GM18517 (cell line): ENCODE measurements around the gene SMAD2.
"Not testable (repeated sequence)": the region's sequence is repeated elsewhere in the genome, so short reads cannot be mapped to it uniquely, and the experiment has no call there.

Experiments used
- ATAC-seq: cut with Tn5 transposase; IDR thresholded peaks from one replicate; pipeline ENCODE4 v1.9.1; 2021; ENCODE audit warnings: mild to moderate bottlenecking, moderate library complexity; ENCODE audit not compliant: unreplicated experiment

Gene SMAD2

GRCh38 chr18:47858607-47859006, 71.9 kb downstream of the SMAD2 start:
- no peak for ATAC-seq

DNA sequence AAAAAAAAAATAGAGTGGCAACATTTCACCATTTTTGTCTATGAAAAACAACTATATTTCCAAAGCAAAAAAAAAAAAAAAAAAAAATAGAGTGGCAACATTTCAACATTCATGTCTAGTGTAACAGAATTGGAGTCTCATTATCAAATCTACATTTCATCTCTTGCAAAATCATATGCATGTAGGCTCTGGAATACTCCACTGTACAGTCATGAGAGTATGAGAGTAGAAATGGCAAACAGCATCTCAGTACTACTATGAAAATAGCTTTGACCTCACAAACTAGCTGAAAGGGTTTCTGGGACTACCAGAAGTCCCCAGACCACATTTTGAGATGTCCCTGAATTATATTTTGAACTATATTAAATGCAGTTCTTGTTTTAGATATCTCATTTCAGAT, 82.8 kb downstream of the SMAD2 start:
- no peak for ATAC-seq

DNA sequence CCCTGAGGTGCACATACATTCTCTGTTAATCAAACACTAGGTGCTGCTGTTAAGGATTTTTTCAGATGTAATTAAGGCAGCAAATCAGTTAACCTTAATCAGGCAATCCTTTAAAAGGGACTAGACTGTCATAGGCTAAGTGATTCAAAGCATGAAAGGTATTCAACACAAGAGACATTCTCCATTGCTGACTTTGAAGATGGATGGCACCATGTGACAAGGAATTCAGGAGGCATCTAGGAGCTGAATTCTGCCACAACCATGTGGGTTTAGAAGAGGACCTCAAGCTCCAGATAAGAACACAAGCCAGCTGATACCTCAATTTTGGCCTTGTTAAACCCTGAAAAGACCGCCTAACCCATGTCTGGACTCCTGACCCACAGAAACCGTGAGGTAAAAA, 84.0 kb downstream of the SMAD2 start:
- ATAC-seq, result no peak

- ATAC-seq, result no peak
Observed at GRCh38 chr18:47844828-47845498, 85.5 kb downstream of the SMAD2 start.

DNA sequence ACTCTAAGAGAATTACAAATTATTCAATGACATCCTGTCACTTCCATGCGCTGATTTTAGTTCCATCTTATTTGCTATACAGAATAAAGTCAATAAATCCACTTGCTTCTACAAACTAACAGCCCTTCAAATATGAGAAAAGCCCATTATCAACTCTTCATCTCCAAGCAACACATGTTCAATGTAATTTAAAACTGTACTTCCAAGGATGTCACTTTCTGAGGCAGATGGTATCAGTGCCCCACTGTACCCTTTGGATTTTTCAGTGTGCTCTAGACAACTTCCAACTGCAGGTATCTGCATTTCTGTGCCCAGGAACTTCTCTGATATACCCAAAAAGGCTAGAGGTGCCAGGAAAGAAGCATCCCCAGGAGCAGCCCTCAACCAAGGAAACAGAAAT, 87.6 kb downstream of the SMAD2 start:
- ATAC-seq, result no peak

DNA sequence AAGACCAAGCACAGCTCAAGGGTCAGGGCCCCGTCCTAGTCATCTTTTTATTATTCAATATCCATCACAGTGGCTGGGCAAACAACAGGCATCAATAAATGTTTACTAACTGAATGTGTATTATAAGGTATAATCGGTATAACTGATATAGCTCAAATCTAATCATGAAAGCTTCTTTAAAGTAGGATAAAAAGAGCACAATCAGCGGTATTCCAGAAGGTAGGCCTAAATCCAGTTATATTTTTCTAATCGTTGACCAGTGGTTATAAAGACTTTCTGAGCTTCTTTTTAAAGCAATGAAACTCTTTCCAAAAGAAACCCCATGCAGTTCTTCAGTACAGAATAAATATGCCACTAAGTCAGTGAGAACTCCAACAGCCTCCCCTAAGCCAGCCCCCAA, 92.1 kb downstream of the SMAD2 start:
- ATAC-seq, result no peak

DNA sequence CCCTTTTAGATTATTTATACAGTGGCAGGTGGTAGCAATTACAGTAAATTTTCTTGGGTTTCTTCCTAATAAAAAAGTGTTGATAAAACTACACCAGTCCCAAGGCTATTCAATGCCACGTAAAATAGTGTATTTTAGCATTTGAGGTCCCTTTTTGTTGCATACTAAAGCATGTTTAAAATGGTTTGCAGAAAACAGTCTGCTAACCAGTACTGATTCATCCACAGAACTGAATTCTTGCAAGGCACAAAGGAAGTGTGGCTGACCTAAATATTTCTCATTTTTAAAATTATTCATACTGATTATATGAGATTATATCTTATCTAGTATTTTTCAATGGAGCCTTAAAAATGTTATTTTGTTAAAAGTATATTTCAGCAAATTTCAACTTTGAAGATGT, 98.1 kb downstream of the SMAD2 start:
- ATAC-seq, result no peak

DNA sequence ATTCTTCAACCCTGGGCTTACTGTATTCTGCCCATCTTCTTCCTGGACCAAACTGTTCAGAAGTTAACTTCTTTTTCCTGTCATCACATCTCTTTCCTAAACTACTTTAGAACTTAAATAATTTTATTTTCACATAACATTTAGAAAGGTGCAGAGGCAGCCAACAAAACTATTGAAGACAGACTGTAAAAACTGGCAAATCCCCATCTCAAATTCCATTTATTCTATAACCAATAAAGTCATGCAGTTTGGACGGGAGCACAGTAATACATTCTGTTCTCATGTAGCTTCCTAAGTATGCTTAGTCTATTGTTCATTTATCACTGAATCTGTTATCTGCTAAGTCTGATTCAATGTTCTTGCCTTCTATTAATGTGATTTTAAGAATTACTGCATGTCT, 99.1 kb downstream of the SMAD2 start:
- ATAC-seq, result no peak

DNA sequence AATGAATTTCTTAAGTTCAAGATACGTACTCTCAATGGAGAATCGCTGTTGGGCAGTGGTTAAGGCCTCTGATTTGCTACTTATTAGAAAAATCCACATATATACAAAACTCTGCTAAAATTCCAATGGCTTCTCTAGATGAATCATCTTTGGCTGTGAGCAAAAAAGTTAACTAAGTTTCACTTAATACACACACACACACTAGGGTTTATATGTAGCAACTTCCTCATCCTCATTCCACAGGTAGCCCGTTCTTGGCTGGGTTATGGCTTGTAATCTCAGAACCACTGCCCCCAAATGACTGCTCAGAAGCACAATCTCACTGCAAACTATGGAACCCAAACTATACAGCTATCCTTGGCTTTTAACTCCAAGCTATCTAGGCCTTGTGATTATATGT, 99.7 kb downstream of the SMAD2 start:
- no peak for ATAC-seq

- no peak for ATAC-seq
Observed at GRCh38 chr18:47829831-47830230, 100.6 kb downstream of the SMAD2 start.

- not testable (repeated sequence) for ATAC-seq
Observed at GRCh38 chr18:47828031-47828430, 102.4 kb downstream of the SMAD2 start.

DNA sequence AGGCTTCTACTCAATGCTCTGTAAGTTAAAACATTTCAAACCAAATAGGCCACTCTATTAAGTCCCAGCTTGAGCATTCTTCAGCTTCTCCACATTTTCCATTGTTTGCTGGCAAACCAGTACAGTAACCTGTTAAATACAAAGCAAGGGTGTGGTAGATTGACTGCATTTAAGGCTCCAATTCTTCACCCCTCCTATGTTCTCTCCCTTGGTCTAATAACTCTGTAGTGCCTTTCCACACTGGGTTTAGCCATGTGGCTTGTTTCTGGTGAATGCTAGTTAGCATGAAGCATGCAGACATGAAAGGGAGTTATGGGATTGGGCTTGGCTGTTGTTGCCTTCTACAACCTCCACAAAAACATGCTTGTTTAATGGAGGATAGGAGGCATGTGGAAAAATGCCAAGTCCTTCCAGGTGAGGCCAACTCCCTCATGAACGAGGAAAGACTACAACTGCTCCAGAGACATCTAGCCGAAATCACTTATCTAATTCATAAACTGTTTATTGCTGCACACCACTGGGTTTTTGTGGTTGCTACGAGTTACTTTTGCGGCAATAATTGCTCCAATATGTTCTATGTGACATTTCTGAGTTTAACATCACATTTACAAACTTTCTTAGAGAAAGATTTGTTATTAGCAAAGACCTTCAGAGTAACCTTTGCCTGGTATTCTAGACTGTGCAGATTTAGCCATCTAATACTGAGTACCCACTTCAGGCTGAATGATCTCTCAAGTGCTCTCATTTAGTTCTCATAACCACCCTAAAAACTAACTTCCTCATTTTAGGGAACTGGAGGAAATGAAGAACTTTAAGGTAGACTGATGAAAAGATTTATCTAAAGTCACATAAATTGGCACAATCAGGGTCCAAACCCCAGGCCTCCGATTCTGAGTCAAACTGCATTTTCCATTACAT, 104.0 kb downstream of the SMAD2 start:
- ATAC-seq, result no peak

- ATAC-seq, result no peak
Observed at GRCh38 chr18:47821314-47821713, 109.1 kb downstream of the SMAD2 start.

GRCh38 chr18:47817795-47818077, 112.7 kb downstream of the SMAD2 start:
- no peak for ATAC-seq

DNA sequence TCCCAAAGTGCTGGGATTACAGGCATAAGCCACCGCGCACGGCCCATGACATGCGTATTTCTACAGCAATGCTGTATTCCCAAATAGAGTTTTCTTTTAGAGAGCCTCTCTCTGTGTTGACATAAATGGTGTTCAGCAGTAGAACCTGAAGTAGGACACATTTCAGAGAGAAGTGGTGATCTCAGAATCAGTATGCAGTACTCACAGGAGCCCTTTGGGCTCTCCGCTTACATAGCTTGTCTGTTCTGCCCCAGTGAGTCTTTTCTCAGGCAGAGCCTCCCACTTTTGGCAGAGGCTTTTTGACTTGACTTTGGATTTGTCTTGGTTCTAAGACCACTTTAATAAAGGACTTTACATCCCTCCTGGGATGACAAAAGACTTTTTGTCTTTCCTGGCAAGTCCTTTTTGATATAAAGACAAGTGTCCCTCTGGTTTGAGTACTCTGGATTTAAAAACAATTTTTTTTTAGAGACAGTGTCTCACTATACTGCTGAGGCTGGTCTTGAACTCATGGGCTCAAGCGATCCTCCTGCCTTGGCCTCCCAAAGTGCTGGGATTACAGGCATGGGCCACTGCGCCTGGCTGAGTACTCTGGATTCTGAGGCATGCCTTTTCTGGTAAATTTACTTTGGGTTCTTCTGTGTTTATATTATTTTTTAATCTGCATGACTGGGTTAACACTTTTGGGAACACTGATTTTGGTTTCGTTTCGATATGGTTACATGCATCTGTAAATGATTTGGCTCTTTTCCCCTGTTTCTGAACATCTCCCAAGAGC, 113.3 kb downstream of the SMAD2 start:
- no peak for ATAC-seq

DNA sequence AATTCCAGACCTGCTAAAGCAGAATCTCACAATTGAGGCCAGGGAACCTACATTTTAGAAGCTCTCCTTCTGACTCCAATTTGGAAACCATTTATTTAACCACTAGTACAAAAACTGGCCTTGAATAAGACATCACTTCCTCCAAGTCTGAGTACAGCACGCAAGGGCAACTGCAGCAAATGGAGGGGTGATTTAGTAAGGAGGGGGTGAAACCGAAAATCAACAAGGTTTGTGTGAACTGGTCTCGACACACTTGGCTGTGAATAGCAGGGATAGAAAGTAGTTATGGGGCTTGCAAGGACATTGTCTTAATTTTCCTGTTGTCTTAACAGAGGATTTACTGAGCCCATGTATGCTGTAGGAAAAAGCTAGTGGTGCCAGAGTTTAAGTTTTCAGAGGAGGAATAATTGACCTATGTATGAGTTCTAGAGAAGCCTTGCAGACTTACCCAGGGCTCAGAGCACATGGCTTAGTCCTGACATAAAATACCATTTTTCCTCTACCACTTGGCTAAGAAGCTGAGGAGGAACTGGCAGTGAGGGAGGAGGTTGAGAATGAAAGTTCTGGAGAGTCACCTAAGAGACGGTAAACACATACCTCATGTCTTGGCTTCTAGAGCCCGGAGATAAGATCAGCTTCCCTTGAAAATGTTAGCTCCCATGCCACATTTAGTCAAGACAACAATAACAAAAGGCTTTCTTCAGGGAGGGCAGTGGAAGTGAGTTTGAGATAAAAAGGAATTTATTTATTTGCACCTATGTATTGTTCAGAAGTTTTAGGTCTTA, 114.8 kb downstream of the SMAD2 start:
- ATAC-seq, result no peak

GRCh38 chr18:47809420-47809819, 121.0 kb downstream of the SMAD2 start:
- ATAC-seq, result no peak

GRCh38 chr18:47802802-47803201, 127.7 kb downstream of the SMAD2 start:
- no peak for ATAC-seq

GRCh38 chr18:47801817-47802216, 128.6 kb downstream of the SMAD2 start:
- no peak for ATAC-seq

- ATAC-seq, result no peak
Observed at GRCh38 chr18:47800756-47801155, 129.7 kb downstream of the SMAD2 start.

DNA sequence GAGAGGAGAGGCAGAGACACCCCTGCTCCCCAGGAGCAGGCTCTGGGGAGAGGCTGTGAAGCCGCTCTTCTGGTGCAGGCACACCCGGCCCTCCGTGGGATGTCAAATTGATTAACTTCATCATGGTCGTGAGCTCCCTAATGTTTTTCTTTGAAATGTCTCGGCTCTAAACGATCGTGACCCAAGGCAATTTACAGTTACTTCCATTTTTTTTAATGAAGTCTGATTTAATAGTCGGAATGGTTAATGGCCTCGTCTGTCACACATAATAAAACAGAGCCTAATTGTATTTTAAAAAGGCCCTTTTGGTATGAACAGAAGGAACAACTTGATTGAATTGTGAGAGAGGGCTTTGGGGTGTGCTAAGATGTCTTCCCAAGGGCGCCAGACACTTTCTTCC, 130.2 kb downstream of the SMAD2 start:
- no peak for ATAC-seq
